Fibroblast of skin of right quadriceps (primary cell): ENCODE results near the gene PIP4K2B.

Experiments used
- DNase-seq: peaks from one replicate; pipeline ENCODE4 v3.0.0-alpha.2; 2013

Gene PIP4K2B

GRCh38 chr17:38743556-38744171 is 55.7 kb downstream of the PIP4K2B start:
- no peak for DNase-seq

- DNase-seq: peak; percentile 93
Measured at GRCh38 chr17:38742411-38743308, 56.7 kb downstream of the PIP4K2B start.

- DNase-seq: no peak
Measured at GRCh38 chr17:38741921-38742410, 57.4 kb downstream of the PIP4K2B start.

GRCh38 chr17:38741461-38741860 is 57.9 kb downstream of the PIP4K2B start:
- DNase-seq: no peak

GRCh38 chr17:38740806-38741205 is 58.5 kb downstream of the PIP4K2B start:
- no peak for DNase-seq

- DNase-seq: no peak
Measured at GRCh38 chr17:38740044-38740443, 59.3 kb downstream of the PIP4K2B start.

- no peak for DNase-seq
Measured at GRCh38 chr17:38739305-38739704, 60.1 kb downstream of the PIP4K2B start.

GRCh38 chr17:38738686-38739085 is 60.7 kb downstream of the PIP4K2B start:
- no peak for DNase-seq

GRCh38 chr17:38738007-38738662 is 61.2 kb downstream of the PIP4K2B start:
- no peak for DNase-seq

- peak; percentile 31 for DNase-seq
Measured at GRCh38 chr17:38735161-38735997, 64.0 kb downstream of the PIP4K2B start.

- DNase-seq: no peak
Measured at GRCh38 chr17:38733982-38734973, 65.1 kb downstream of the PIP4K2B start.

- DNase-seq: no peak
Measured at GRCh38 chr17:38733282-38733981, 65.9 kb downstream of the PIP4K2B start.

- no peak for DNase-seq
Measured at GRCh38 chr17:38732376-38733281, 66.7 kb downstream of the PIP4K2B start.

GRCh38 chr17:38731526-38732294 is 67.6 kb downstream of the PIP4K2B start:
- no peak for DNase-seq

- DNase-seq: peak; percentile 46
Measured at GRCh38 chr17:38730526-38731379, 68.6 kb downstream of the PIP4K2B start.

- DNase-seq: peak; percentile 83
Measured at GRCh38 chr17:38729886-38730525, 69.3 kb downstream of the PIP4K2B start, which contains the start of gene CISD3. Gene CISD3, plus strand, starts transcription at chr17:38730341. Its CDS starts 18 bp downstream, at chr17:38730359.

- DNase-seq: no peak
Measured at GRCh38 chr17:38729368-38729885, 69.9 kb downstream of the PIP4K2B start.
